D721Med (cell line): Measurements from ENCODE around the gene OR4E2.

Source experiments
- DNase-seq: peaks from one replicate; pipeline ENCODE4 v3.0.0; 2011; ENCODE audit warnings: low spot score; ENCODE audit not compliant: insufficient read length
- FAIRE-seq: peaks from 2 replicates; lab custom pipeline; 2011; peaks lifted over from hg19 to GRCh38; lab: Jason Lieb, UNC
- CTCF ChIP-seq: IDR thresholded peaks from 2 replicates; pipeline ENCODE4 v1.5.1; 2012; ENCODE audit warnings: mild to moderate bottlenecking, control low read depth; ENCODE audit not compliant: insufficient read depth; ENCODE audit errors: missing control alignments

OR4E2 gene

GRCh38 chr14:21634840-21635239, 18.8 kb upstream of the OR4E2 start, which contains the start of gene OR10G2:
Gene OR10G2, minus strand, starts transcription at chr14:21634940. Its CDS starts 98 bp downstream, at chr14:21634842.
- TF ChIP-seq CTCF = no peak
- DNase-seq = no peak
- no peak for FAIRE-seq

- DNase-seq (no peak), FAIRE-seq (no peak)
- TF ChIP-seq CTCF = no peak
These were observed 11.0 kb upstream of the OR4E2 start for GRCh38 chr14:21642683-21643082.

GRCh38 chr14:21643407-21643806, 10.2 kb upstream of the OR4E2 start:
- DNase-seq = no peak
- no peak for TF ChIP-seq CTCF
- no peak for FAIRE-seq

- FAIRE-seq (no peak), DNase-seq (no peak)
- TF ChIP-seq CTCF = no peak
These were observed 6.3 kb upstream of the OR4E2 start for GRCh38 chr14:21647380-21647779.

- FAIRE-seq (no peak), DNase-seq (no peak)
- TF ChIP-seq CTCF = no peak
These were observed 1.3 kb upstream of the OR4E2 start for GRCh38 chr14:21652209-21652808.

- TF ChIP-seq CTCF = no peak
- no peak for FAIRE-seq
- DNase-seq = no peak
These were observed 580 bp downstream of the OR4E2 start for GRCh38 chr14:21654215-21654614.

GRCh38 chr14:21656980-21657379, 3.3 kb downstream of the OR4E2 start:
- FAIRE-seq (no peak), DNase-seq (no peak)
- TF ChIP-seq CTCF = no peak
